ENCODE data around the gene BAAT. TPM values are rescaled to one million over a fixed set of nuclear protein-coding genes. Genes with fewer than 3 reads are reported as not detected.
A peak's percentile ranks its signal among the peaks of the same experiment; 100 is the strongest.

BAAT gene
- total and polyA plus RNA-seq, 2 of the 13 experiments (the other 11 are each of a cell fraction or from before 2014, with no cell fraction given), result 0.71 to 7.9 TPM

DNA sequence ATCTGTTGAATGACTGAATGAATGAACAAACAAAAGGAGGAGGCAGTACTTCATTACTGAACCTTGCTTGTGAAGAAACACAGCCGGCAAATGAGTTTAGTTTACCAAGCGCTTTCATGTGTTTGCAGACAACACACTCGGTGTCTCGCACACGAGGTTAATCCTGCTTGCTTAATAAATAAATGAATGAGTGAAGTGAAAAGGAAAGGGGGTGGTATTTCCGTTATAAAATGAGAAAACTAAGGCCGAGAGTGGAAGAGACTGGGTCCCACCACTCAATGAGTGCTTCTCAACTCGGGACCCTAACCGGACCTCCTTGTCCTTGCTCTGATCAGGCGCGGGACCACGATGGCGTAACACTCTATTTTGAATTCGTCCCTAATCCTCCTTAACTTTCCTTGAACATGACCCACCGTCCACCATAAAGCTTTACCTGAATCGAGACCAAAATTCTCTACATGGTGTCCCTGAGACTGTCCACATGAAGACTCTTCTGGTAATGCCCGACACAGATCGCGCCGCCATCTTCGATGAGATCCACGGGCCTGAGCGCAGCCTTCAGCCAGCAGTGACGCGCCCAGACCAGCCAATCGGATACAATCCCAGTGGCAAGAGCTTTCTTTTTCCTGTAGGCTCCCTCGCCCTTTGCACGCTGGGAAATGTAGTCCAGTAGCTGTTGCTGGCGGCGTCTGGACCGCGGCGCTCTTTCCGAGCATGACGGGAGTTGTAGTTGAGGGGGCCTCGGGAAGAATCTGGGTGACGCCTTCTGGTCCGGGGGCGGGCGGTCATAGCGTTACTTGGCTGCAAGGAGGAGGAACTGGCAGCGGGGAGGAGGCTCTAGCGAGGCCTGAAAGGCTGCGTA lies 13.5 kb upstream of the BAAT start, which contains the start of the genes MRPL50 and ZNF189 (continued):
- TF ChIP-seq NONO (IDR thresholded peaks at IDR 0.05) (no peak), NONO (CRISPR knock-in tag; conservative IDR thresholded peaks at IDR 0.05) (peak; percentile 88), ELF4 (CRISPR knock-in tag; IDR thresholded peaks at IDR 0.05; ENCODE audit: borderline replicate concordance) (0 out of 2 replicates have a peak, but pooled peaks have one; percentile 63), REL (CRISPR knock-in tag; conservative IDR thresholded peaks at IDR 0.05) (no peak), MXI1 (IDR thresholded peaks at IDR 0.05; ENCODE audit: borderline replicate concordance, low read depth, low read length) (peak; percentile 67; the same call in 2 of the 3 replicates), HOXA9 (CRISPR knock-in tag; IDR thresholded peaks at IDR 0.05; ENCODE audit: borderline replicate concordance) (no peak), ZNF629 (CRISPR knock-in tag; conservative IDR thresholded peaks at IDR 0.05) (0 out of 2 replicates have a peak, but pooled peaks have one; percentile 10), ZNF614 (CRISPR knock-in tag; IDR thresholded peaks at IDR 0.05; ENCODE audit: borderline replicate concordance) (peak; percentile 76), ELF3 (CRISPR knock-in tag; IDR thresholded peaks at IDR 0.05) (peak; percentile 92), NFE2L1 (CRISPR knock-in tag; IDR thresholded peaks at IDR 0.05; ENCODE audit: borderline replicate concordance) (no peak), ZNF841 (CRISPR knock-in tag; IDR thresholded peaks at IDR 0.05; ENCODE audit: borderline replicate concordance) (no peak), POLR2A (IDR thresholded peaks at IDR 0.05; ENCODE audit: insufficient read depth in 1 of 2, low read depth in 2 of 2, low read length in 2 of 2) (peak; percentile 85 to 98), MTF1 (CRISPR knock-in tag; IDR thresholded peaks at IDR 0.05) (0 out of 2 replicates have a peak, but pooled peaks have one; percentile 57), ZNF549 (CRISPR knock-in tag; IDR thresholded peaks at IDR 0.05) (no peak)
- TF ChIP-seq, protein P1, sequence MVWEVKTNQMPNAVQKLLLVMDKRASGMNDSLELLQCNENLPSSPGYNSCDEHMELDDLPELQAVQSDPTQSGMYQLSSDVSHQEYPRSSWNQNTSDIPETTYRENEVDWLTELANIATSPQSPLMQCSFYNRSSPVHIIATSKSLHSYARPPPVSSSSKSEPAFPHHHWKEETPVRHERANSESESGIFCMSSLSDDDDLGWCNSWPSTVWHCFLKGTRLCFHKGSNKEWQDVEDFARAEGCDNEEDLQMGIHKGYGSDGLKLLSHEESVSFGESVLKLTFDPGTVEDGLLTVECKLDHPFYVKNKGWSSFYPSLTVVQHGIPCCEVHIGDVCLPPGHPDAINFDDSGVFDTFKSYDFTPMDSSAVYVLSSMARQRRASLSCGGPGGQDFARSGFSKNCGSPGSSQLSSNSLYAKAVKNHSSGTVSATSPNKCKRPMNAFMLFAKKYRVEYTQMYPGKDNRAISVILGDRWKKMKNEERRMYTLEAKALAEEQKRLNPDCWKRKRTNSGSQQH (CRISPR knock-in tag; IDR thresholded peaks at IDR 0.05; ENCODE audit: low read depth), result peak; percentile 92
- TF ChIP-seq, protein P2, sequence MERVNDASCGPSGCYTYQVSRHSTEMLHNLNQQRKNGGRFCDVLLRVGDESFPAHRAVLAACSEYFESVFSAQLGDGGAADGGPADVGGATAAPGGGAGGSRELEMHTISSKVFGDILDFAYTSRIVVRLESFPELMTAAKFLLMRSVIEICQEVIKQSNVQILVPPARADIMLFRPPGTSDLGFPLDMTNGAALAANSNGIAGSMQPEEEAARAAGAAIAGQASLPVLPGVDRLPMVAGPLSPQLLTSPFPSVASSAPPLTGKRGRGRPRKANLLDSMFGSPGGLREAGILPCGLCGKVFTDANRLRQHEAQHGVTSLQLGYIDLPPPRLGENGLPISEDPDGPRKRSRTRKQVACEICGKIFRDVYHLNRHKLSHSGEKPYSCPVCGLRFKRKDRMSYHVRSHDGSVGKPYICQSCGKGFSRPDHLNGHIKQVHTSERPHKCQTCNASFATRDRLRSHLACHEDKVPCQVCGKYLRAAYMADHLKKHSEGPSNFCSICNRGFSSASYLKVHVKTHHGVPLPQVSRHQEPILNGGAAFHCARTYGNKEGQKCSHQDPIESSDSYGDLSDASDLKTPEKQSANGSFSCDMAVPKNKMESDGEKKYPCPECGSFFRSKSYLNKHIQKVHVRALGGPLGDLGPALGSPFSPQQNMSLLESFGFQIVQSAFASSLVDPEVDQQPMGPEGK (CRISPR knock-in tag; IDR thresholded peaks at IDR 0.05), result peak; percentile 72
- TF ChIP-seq, protein P3, sequence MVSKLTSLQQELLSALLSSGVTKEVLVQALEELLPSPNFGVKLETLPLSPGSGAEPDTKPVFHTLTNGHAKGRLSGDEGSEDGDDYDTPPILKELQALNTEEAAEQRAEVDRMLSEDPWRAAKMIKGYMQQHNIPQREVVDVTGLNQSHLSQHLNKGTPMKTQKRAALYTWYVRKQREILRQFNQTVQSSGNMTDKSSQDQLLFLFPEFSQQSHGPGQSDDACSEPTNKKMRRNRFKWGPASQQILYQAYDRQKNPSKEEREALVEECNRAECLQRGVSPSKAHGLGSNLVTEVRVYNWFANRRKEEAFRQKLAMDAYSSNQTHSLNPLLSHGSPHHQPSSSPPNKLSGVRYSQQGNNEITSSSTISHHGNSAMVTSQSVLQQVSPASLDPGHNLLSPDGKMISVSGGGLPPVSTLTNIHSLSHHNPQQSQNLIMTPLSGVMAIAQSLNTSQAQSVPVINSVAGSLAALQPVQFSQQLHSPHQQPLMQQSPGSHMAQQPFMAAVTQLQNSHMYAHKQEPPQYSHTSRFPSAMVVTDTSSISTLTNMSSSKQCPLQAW (CRISPR knock-in tag; IDR thresholded peaks at IDR 0.05), result peak; percentile 96

Measured in HepG2 (cell line).